CMK (cell line): ENCODE results near the gene ZGRF1.
"Not testable (repeated sequence)": the region's sequence is repeated elsewhere in the genome, so short reads cannot be mapped to it uniquely, and the experiment has no call there.

Source experiments
- DNase-seq: peaks from one replicate; pipeline ENCODE4 v3.0.0-alpha.2; 2010; ENCODE audit warnings: low read depth

ZGRF1 gene, protein sequence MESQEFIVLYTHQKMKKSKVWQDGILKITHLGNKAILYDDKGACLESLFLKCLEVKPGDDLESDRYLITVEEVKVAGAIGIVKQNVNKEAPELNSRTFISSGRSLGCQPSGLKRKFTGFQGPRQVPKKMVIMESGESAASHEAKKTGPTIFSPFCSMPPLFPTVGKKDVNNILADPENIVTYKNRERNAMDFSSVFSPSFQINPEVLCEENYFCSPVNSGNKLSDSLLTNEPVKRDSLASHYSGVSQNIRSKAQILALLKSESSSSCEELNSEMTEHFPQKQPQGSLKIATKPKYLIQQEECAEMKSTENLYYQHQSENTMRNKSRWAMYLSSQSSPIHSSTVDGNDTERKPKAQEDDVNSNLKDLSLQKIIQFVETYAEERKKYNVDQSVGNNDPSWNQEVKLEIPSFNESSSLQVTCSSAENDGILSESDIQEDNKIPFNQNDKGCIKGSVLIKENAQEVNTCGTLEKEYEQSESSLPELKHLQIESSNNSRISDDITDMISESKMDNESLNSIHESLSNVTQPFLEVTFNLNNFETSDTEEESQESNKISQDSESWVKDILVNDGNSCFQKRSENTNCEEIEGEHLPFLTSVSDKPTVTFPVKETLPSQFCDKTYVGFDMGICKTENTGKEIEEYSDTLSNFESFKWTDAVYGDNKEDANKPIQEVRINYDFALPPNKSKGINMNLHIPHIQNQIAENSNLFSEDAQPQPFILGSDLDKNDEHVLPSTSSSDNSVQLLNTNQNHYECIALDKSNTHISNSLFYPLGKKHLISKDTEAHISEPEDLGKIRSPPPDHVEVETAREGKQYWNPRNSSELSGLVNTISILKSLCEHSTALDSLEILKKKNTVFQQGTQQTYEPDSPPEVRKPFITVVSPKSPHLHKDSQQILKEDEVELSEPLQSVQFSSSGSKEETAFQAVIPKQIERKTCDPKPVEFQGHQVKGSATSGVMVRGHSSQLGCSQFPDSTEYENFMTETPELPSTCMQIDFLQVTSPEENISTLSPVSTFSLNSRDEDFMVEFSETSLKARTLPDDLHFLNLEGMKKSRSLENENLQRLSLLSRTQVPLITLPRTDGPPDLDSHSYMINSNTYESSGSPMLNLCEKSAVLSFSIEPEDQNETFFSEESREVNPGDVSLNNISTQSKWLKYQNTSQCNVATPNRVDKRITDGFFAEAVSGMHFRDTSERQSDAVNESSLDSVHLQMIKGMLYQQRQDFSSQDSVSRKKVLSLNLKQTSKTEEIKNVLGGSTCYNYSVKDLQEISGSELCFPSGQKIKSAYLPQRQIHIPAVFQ (N-terminal part only)

DNA sequence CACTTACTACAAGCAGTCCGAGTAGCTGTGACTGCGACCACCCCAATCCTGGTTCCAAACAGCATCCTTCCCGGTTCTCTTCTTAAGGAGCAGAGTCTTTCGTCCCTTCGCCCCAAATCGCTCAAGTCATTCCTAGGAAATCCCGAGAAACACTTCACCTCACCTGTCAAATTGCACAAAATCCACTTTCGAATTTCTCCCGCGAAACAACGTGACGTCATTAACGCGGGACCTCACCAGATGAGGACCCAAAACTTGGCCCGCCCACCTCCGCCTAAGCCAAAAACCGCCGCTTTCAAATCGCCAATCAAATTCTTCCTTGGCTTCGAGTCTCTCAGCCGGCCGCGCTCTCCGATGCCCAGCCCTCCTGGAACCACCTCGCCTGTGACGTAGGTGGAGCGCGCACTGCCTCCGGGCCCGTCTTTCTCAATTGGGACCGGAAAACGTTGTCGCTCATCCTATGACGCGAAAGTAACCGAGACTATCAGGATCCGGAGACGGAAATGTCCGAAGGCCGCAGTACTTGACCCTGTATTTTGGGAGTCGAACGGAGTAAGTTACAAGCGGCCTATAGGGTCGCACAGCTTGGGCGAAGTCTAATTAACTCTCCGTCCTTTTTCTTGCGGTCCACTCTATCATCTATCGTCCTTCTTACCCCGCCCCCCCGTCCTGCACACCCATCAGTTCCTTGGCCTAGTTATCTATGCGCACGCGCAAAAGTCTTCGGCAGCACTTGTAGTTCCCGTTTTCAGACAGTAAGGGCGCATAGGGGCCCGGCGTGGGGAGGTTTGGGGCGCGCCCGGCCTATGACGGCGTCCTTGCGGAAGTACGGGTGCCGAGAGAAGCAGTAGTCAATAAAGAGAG is at the start of gene ZGRF1, which contains the start of gene LARP7:
ZGRF1 (minus strand) TSS at position 222 of the 864 bp plus-strand sequence. CDS start 3,733 bp downstream, outside the sequence.
LARP7 (plus strand) TSS at position 456 of the 864 bp plus-strand sequence. CDS start 7,527 bp downstream, outside the sequence.
- peak; percentile 84 for DNase-seq

DNA sequence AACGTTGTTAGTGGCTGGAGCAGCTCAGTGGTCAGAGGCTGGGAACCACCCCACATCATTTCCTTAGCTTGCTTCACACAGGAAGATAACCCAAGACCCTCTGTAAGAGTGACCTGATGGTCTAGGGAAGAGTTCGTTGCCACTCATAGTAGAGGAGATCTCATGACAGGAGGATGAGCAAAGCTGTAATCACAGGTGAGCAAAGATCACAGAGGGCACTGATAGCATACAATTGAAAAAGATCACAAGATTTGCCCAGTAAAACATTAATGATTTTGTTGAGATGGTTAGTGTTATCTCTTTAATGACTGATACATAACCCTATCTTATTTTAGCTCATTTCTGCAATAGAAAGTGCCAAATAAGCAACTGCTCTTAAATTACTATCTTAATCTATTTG is 44.3 kb upstream of the ZGRF1 start:
- no peak for DNase-seq

DNA sequence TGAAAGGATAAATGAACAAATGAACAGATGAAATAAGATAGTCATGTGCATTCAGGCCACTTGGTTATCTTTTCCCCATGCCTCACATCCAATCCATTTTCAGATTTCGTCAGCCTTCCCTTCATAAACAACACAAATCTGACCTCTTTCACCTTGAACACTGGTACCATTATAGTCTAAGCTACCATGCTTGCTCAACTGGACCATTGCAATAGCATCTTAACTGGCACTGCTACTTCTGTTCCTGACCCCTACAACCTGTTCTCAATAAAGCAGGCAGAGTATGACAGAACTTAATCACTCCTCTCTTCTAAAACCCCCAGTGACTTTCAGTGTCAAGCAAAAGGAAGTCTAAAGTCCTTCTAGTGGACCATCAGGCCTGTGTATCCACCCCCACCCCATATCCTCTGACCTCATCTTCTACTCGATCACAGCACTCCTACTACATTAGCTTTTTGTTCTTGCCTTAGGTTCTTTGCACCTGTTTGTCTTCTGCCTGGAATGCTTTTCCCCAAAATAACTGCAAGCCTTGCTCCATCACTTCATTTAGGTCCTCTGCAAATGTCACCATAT is 40.9 kb upstream of the ZGRF1 start:
- DNase-seq = no peak

- DNase-seq = no peak
Measured at GRCh38 chr4:112674376-112674775, 37.7 kb upstream of the ZGRF1 start.

- no peak for DNase-seq
Measured at GRCh38 chr4:112673686-112674085, 37.0 kb upstream of the ZGRF1 start.

GRCh38 chr4:112673076-112673475 is 36.4 kb upstream of the ZGRF1 start:
- DNase-seq = no peak

DNA sequence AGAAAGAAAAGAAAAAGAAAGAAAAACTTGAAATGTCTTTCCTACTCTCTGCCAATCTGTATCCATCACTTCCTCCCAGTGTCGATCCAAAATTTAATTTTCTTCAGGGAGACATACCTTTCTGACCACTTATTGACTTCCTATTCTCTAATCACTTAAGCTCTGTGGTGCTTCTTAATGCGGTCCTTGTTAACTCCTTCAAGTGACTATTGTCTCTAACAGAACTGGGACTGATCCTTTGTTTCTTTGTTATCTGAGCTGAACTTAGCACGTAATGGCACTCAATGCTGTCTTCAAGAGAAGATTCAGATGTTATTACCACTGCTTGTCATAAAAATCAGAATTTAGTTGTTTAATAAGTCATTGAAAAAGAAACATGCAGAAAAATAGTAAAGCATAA is 31.4 kb upstream of the ZGRF1 start:
- no peak for DNase-seq

DNA sequence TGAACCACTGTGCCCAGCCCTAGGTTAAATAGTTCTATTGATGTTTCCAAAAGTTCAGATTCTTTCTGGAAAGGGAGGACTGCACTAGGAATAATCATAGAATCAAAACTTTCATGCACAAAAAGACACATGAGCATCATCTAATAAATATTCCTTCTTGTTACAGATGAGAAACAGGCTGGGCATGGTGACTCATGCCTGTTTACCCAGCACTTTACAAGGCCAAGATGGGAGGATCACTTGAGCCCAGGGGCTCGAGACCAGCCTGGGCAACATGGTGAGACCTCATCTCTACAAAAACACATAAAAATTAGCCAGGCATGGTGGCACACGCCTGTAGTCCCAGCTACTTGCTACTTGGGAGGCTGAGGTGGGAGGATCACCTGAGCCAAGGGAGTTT is 27.9 kb upstream of the ZGRF1 start:
- no peak for DNase-seq

GRCh38 chr4:112656115-112656514 is 19.4 kb upstream of the ZGRF1 start:
- not testable (repeated sequence) for DNase-seq

DNA sequence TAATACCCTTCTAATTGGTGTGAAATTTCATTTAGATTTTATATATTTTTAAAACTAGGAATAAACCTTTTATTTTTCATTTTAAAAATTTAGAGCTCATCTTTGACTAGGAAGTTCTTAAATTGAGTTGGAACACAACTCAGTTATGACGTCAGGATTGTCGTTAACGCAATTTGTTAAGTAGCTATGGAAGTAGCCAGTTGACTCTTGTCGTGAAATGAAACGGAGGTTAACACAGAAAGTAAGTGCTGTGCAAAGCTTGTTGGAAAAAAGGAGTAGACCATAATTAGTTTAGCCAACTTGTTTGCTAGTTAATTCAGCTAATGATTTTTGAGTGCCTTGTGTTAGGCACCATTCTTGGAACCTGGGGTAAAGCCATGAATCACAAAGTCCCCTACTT is 18.6 kb upstream of the ZGRF1 start:
- DNase-seq = no peak

- DNase-seq = no peak
Measured at GRCh38 chr4:112652216-112652615, 15.5 kb upstream of the ZGRF1 start.

DNA sequence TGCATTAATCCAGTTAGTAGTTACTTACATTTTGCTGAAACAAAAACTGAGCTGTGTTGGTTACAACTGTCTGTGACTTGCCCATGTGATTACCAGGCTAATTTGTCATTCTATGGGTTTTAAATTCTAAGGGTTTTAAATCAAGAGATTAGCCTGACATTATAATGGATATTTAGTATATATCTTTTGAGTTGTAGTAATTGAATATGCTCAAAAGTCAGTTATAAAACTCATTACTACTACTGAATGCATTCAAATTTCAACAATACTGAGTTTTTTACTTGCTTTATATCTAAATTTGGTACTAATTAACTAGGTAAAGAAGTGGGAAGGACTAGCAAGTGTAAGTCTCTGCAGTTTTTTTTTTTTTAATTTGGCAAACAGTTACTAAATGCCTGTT is 14.9 kb upstream of the ZGRF1 start:
- no peak for DNase-seq

GRCh38 chr4:112650332-112650731 is 13.6 kb upstream of the ZGRF1 start:
- DNase-seq = no peak

- DNase-seq = no peak
Measured at GRCh38 chr4:112649055-112649408, 12.3 kb upstream of the ZGRF1 start.

- DNase-seq = no peak
Measured at GRCh38 chr4:112648263-112649054, 11.8 kb upstream of the ZGRF1 start.

GRCh38 chr4:112647785-112648184 is 11.1 kb upstream of the ZGRF1 start:
- no peak for DNase-seq

DNA sequence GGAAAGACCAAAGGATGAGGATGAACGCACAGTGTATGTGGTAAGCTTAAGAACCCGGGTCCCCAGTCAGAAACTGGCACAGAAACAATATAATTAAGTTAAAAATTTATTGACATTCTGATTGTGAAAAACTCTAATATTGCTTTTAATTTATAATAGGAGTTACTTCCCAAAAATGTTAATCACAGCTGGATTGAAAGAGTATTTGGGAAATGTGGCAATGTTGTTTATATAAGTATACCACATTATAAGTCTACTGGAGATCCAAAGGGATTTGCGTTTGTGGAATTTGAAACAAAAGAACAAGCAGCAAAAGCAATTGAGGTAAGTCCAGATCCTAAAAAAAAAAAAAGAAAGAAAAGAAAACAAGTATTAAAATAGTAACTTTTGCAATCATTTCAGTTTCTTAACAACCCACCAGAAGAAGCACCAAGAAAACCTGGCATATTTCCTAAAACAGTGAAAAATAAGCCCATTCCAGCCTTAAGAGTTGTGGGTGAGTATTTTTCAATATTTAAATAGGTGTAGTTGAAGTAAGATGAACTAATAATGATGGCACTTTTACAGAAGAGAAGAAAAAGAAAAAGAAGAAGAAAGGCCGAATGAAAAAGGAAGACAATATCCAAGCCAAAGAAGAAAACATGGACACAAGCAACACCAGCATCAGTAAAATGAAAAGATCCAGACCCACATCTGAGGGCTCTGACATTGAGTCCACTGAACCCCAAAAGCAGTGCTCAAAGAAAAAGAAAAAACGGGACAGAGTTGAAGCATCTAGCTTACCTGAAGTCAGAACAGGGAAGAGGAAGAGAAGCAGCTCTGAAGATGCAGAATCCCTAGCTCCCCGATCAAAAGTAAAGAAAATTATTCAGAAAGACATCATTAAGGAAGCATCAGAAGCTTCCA is 10.2 kb upstream of the ZGRF1 start:
- no peak for DNase-seq

DNA sequence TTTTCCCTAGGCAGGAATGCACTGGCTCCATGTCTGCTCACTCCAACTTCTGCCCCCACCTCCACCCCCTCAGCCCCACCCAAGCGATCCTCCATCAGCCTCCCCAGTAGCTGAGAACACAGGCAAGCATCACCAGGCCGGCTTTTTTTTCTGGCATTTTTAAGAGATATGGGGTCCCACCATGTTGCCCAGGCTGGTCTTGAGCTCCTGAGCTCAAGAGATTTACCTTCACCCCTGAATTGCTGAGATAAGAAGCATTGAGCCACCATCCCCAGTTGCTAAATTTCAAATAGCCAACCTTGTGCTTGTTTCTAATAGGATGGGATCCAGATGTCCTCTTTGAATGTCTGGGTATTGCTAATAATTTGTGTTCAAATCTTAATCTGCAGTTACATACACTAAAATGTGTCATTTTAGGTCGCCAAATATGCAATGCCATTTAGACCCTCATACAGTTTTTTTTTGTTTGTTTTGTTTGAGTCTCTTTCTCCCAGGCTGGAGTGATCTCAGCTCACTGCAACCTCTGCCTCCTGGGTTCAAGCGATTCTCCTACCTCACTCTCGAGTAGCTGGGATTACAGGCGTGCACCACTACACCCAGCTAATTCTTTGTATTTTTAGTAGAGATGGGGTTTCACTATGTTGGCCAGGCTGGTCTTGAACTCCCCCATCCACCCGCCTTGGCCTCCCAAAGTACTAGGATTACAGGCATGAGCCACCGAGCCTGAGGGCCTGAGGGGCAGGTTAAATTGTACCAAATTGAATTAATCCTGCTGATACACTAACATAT is 9.0 kb upstream of the ZGRF1 start:
- DNase-seq = no peak
